Activated T-cell treated with anti-CD3 and anti-CD28 coated beads for 24 hours (primary cell): ENCODE measurements around the gene SLIT3.

Source experiments
- DNase-seq: peaks from one replicate; pipeline ENCODE4 v3.0.0-alpha.2; 2020; ENCODE audit warnings: low read depth

Gene SLIT3

GRCh38 chr5:169174923-169175322 is 126.0 kb downstream of the SLIT3 start:
- no peak for DNase-seq

GRCh38 chr5:169173372-169173771 is 127.6 kb downstream of the SLIT3 start:
- no peak for DNase-seq

DNA sequence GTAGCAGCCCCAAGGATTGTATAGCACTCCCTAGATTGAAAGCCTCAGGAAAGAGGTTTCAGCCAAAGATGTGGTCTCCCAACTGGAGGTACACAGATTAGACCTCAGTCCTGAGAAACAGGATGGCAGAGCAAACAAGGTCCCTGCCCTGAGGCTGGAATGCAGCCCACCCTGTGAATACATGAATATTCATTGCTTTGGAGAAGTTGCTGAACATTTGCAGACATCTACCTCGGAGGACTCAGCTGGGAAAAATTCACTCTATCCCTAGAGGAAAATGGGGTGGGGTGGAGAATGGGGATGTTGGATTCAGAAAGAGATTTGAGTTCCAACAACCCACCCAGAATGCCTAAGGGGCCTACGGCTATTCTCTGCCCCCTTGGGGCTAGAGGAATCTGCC is 129.4 kb downstream of the SLIT3 start:
- DNase-seq, result no peak

DNA sequence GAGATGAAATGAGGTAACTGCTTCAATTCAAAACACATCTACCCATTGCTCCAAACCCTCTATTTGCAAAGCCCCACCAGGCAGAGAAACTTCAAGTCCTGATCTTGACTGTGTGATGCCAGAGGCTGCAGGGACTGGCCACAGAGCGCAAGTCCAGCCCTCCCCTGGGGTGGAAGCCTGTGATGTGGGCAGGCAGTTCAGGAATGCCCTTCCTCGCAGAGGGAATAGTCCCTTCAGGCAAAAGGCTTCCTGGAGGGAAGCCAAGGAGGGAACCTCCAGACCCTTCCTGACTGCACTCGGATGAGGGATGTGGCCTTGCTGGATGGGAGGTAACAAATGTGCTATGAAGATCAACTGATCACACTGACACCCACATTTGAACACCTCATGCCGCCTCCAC is 131.2 kb downstream of the SLIT3 start:
- no peak for DNase-seq

- DNase-seq, result no peak
Observed at GRCh38 chr5:169168280-169168679, 132.7 kb downstream of the SLIT3 start.

- no peak for DNase-seq
Observed at GRCh38 chr5:169166078-169166477, 134.9 kb downstream of the SLIT3 start.

- no peak for DNase-seq
Observed at GRCh38 chr5:169165052-169165451, 135.9 kb downstream of the SLIT3 start.

DNA sequence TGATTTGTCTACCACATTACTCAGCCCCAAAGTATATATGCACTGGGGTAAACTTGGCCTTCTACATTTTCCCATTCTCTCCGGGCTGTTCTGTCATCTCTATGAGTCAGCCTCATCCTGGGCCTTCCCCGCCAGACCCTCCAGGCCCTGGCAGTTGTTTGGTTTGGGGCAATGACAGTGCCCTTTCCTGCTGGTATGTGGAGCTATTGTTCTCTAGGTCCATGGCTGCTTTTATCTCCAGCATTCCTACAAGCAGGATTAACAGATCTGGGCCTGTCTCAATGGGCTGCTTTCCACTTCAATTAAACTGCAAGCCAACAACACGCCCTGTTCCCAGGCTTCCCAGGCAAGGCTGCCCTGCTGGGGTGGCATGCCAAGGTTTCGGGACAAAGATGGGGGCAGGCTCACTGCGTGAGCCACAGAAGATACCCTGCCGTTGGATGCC is 136.4 kb downstream of the SLIT3 start:
- no peak for DNase-seq

- DNase-seq, result no peak
Observed at GRCh38 chr5:169162407-169162806, 138.5 kb downstream of the SLIT3 start.

DNA sequence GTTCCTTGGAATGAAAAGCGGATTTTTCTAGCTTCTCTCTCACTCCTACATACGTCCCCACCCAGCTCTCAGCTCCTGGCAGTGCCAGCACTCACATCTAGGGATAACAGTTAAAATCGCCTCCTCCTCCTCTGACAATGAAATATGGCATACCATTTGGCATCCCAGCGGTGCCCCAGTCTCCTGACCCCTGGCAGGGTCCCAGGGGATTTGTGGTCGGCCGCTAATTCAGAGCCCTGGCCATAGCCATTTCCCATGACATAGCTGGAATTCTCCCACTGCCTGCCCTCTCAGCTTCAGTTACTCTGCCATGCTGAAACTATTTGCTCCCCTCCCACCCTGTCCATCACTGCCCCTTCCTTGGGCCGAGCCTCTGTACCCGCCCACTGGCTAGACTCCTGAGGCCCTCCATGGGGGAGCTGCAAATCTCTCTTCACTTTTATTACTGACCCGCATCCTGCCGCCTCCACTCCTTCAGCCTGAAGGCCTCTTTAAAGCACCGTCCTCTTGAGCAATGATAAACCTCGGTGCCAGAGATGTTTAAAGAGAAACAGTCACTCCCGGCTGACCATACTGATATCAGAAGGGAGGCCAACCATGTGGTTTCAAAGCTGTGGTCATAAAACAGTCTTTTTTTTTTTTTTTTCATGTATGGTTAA is 139.8 kb downstream of the SLIT3 start:
- DNase-seq, result no peak

- DNase-seq, result no peak
Observed at GRCh38 chr5:169160405-169160901, 140.5 kb downstream of the SLIT3 start.

GRCh38 chr5:169158764-169159163 is 142.2 kb downstream of the SLIT3 start:
- DNase-seq, result no peak

DNA sequence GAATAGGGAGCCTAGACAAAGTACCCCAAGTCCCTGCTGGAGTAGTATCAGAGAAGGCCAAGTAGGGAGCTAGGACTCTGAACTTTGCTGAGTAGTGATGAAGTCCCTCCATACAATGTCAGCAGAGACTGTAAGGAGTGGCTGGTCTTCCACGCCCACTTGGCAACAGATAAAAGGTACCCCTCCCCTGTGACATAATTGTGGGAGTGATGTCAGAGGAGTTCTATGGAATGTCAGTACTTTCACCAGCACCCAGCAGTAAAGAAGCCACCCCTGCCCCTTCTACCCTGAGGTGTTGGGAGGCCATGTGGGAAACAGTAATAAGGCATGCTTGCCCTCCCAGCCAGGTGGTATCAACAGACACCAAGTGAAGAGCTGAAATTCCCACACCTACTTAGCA is 143.9 kb downstream of the SLIT3 start:
- DNase-seq, result no peak

- DNase-seq, result no peak
Observed at GRCh38 chr5:169154679-169155078, 146.3 kb downstream of the SLIT3 start.

DNA sequence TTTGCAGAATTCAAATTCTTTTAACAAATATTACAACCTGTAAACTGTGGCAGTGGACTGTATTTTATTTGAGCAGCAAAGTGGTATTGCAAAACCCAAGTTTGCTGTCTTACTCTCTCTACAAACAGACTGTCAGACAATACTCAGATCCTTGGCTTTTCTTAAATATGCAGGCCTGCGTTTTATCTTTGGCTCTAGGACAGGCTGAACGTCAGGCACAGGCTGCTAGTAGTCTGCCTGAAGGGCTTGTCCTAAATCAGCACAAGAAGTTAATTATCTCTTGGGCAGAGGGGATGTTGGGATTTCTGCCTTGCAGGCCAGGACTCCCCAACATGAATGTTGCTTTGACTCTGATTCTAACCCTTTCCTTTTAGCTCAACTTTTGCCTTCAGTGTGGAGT is 147.5 kb downstream of the SLIT3 start:
- DNase-seq, result no peak

GRCh38 chr5:169152946-169153345 is 148.0 kb downstream of the SLIT3 start:
- DNase-seq, result no peak

GRCh38 chr5:169152453-169152852 is 148.5 kb downstream of the SLIT3 start:
- DNase-seq, result no peak

- DNase-seq, result no peak
Observed at GRCh38 chr5:169151051-169151805, 149.7 kb downstream of the SLIT3 start.

- no peak for DNase-seq
Observed at GRCh38 chr5:169150108-169150507, 150.8 kb downstream of the SLIT3 start.

GRCh38 chr5:169149317-169149716 is 151.6 kb downstream of the SLIT3 start:
- no peak for DNase-seq

GRCh38 chr5:169148138-169148740 is 152.7 kb downstream of the SLIT3 start:
- DNase-seq, result no peak

DNA sequence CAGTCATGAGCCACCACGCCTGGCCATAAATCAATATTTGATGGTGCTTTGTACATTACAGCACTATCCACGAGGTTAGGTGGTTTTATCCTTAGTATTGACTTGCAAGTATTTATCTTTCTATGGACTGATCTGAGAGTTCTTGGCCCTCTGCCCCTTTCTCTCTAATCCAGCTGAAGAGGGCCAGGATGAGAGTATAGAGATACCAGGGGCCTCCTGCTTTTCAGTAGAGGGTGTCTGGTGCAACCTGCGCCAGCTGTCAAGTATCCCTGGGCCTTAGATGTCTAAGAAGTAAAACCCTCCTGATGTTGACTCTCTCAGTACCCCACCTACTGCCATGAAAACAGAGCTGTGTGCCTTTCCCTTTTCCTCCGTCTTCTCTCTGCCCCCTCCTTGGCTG is 153.4 kb downstream of the SLIT3 start:
- no peak for DNase-seq

DNA sequence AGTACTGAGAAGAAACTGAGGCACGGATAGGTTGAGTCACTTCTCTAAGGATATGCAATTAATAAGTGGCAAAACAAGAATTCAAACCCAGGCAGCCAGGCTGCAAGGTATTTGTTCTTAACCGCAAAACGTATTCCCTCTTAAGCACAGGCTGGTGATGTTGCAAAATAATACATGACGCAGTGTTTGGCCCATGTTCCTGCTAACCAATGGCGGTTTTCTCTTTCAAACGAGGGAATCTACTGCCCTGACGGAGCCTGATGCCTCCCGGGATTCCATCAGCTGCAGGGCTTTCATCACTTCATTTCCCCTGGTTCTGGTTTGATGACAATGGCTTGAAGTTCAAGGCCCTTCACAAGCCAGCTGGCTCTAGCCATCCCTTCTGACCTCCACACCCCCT is 154.8 kb downstream of the SLIT3 start:
- no peak for DNase-seq
